ENCODE results near the gene BBS9.

DNA sequence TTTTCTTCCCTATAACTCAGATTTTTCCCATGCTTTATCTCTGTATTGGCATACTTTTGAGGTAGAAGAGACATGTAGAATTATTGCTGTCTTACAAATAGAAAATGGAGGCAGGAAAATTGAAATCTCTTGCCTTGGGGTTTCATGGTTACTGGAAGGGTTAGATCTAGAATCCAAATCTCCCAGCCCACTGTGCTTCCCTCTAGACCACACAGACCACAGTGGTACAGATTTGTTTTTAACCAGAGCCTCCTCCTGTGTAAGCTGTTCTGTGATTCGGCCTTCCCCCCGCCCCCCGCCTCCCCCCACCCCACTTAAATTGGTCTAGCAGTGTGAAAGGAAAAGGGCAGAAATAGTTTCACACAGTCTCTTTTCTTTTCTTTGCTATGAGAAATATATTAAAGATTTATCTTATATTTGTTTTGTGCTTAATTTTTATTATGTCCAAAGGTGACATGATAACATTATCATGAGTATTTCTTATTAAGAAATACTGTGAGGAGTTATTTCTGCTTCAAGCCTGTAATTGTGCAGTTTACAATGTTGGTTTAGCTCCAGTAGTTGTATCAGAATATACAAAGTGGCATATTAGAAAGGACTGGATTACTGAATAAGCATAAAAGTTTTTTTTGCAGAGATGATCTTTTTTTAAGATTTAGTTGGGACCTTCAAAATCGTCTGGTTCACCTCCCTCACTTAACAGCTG lies 407.2 kb downstream of the BBS9 start:
- TF ChIP-seq, protein P1, sequence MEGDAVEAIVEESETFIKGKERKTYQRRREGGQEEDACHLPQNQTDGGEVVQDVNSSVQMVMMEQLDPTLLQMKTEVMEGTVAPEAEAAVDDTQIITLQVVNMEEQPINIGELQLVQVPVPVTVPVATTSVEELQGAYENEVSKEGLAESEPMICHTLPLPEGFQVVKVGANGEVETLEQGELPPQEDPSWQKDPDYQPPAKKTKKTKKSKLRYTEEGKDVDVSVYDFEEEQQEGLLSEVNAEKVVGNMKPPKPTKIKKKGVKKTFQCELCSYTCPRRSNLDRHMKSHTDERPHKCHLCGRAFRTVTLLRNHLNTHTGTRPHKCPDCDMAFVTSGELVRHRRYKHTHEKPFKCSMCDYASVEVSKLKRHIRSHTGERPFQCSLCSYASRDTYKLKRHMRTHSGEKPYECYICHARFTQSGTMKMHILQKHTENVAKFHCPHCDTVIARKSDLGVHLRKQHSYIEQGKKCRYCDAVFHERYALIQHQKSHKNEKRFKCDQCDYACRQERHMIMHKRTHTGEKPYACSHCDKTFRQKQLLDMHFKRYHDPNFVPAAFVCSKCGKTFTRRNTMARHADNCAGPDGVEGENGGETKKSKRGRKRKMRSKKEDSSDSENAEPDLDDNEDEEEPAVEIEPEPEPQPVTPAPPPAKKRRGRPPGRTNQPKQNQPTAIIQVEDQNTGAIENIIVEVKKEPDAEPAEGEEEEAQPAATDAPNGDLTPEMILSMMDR (IDR thresholded peaks at IDR 0.05), result no peak
- TF ChIP-seq POLR2A (IDR thresholded peaks at IDR 0.05), result no peak

Data from heart left ventricle (tissue), 13 donors.